Measurements from ENCODE around the gene SPATA2.

GRCh38 chr20:49894073-49894470 lies 21.3 kb downstream of the SPATA2 start:
- TF ChIP-seq EZH2phosphoT487 (IDR thresholded peaks at IDR 0.05; ENCODE audit: insufficient read depth, low read depth) (no peak), EZH2 (IDR thresholded peaks at IDR 0.05; ENCODE audit: insufficient read depth, poor library complexity, severe bottlenecking) (no peak)

All from GM23248 (cell line).